HG03103 (cell line): Measurements from ENCODE around the gene LRIG2.
"Not testable (repeated sequence)": the region's sequence is repeated elsewhere in the genome, so short reads cannot be mapped to it uniquely, and the experiment has no call there.

Experiments used
- ATAC-seq: cut with Tn5 transposase; IDR thresholded peaks from one replicate; pipeline ENCODE4 v1.9.1; 2021; ENCODE audit warnings: low read depth; ENCODE audit not compliant: unreplicated experiment

Gene LRIG2

DNA sequence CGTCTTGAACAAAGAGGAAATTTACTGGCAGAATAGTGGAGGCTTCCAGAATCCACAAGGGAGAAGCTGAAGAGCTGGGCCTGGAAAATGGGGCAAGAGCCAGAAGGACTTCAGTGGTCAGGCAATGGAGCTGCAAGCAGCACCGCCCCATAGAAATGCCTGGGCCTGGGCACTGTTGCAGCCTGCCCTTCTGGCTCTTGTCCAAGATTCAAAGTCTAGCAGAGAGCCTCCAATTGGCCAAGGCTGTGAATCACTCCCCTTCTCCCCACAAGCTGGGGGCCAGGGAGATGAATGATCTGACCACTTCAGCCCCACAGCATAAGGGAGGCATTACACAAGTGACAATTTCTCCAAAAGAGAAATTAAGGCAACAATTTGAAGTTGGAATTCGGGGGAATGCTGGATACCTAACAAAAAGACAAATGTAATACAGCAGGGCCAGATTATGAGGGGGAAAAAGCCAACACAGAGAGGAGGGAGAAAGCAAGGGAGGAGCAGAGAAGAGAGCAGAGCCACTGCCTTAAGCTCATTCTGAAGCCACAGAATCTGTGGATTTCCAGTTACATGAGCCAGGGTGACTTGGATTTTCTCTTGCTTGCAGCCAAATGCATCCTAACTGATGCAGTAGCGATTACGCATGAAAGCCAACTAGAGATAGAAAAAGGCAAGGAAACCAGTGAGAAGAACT lies 80.3 kb downstream of the LRIG2 start:
- no peak for ATAC-seq

DNA sequence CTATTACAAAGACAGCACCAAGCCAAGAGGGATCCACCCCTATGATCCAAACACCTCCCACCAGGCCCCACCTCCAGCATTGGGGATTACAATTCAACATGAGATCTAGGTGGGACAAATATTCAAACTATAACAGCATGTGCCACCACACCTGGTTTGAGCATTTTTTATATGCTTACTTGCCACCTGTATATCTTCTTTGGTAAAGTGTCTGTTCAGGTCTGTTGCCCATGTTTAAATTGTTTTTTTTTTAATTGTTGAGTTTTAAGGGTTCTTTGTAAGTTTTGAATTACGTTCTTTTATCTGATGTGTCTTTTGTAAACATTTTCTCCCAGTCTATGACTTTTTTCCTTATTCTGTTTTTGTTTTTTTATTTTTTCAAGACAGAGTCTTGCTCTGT lies 83.4 kb downstream of the LRIG2 start:
- no peak for ATAC-seq

DNA sequence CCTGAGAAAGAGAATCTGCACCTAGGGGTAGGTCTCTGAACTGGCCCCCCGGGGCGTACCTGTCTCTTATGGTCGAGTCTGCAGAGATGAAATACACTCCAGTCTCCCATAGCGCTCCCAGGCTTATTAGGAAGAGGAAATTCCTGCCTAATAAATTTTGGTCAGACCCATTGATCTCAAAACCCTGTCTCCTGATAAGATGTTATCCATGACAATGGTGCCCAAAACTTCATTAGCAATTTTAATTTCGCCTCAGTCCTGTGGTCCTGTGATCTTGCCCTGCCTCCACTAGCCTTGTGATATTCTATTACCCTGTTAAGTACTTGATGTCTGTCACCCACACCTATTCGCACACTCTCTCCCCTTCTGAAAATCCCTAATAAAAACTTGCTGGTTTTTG lies 85.7 kb downstream of the LRIG2 start:
- not testable (repeated sequence) for ATAC-seq

DNA sequence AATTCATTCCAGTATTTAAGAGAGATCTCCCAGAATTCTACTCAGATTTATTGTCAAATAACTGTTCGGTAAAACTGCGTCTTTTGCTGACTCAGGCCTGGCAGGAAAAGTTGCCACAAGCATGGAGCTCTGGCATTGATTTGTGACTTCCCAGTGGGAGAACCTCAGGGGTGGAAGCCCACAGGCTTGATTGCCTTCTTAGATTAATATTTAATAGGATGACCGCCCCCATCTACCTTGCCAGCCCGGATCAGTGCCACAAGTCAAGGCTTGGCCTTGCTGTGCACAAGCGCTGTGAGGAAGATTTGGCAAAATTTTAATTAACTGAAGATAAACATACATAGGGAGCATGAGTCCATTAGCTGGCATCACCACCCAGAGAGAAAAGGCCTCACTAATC lies 93.5 kb downstream of the LRIG2 start:
- ATAC-seq: no peak

DNA sequence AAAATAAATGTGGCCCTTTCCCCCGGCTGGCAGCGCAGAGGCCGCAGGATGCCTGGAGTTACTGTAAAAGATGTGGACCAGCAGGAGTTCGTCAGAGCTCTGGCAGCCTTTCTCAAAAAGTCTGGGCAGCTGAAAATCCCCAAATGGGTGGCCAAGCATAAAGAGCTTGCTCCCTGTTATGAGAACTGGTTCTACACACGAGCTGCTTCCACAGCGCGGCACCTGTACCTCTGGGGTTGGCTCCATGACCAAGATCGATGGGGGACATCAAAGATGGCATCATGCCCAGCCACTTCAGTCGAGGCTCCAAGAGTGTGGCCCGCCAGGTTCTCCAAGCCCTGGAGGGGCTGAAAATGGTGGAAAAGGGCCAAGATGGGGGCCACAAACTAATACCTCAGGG lies 95.9 kb downstream of the LRIG2 start:
- ATAC-seq: no peak

DNA sequence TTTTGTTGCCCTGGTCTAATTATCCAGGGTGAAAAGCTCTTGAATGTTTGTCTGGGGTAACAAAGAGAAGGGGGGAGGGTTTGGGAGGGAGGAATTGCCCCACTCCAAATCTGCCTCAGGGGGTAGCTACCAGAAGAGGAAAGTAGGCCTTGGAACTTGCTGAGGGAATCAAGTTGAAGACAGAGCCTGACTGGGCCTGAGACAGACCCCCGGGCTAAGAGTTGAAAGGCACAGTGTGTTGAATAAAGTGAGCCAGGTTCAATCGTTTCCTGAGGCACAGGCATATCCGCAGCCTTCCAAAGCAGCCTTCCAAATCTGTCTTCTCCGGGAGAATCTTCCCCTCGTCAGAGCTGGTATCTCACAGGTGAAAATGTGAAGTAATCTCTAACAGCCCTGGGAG lies 96.6 kb downstream of the LRIG2 start:
- no peak for ATAC-seq

DNA sequence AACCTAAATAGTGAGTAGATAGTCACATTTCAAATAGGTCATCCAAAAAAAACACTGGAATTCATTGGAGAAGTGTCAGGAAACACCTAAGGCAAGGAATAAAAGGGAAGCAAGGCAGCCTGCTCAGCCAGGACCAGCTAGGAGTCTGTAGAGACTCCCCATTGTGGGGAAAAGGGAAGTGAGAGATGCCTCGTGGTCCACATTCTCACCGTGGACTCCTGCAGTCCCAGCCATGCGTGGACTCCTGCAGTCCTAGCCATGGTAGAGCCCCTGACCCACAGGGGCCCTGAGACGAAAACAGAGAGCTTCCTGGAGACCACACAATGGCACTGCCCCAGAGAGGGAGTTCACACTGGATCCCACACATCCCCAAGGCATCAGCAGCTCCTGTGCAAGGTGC lies 97.5 kb downstream of the LRIG2 start:
- ATAC-seq: peak; percentile 78

DNA sequence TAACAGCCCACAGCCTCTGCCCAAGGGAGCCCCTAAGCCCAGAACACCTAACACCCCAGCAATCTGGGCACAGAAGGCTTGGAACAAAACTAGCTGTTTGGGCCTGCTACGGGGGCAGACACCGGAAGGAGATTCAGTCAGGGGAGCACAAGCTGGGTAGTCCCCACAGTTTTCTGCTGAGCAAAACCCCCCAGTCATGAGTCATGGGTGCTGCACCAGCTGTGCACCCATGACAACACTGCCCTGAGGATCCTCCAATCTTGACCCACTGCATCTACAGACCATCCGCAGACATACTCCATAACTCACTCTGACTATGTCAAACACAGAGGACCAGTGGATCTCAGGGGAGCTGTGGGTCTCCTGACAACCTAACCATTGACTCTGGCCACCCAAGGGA lies 105.1 kb downstream of the LRIG2 start:
- ATAC-seq: peak; percentile 60

DNA sequence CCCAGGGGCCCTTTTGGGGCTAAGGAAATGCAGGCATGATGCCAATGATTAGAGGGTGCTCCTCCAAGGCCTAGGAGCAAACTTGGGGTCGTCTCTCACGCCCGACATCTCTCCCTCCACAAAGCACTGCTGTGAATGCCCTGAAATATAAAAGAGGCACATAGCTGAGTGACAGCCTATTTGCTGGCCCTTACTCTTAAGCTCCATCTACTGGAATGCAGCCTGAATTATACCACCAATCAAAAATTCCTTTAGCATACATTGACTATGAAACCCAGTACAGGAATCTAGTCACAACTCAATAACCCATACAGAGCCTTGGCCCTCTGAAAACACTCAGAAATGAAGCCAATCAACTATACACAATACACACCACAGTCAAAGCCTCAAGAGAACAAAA lies 105.5 kb downstream of the LRIG2 start:
- no peak for ATAC-seq
